ENCODE results near the gene PPT2. TPM values are rescaled to one million over a fixed set of nuclear protein-coding genes. Genes with fewer than 3 reads are reported as not detected.
"Not testable (repeated sequence)": the region's sequence is repeated elsewhere in the genome, so short reads cannot be mapped to it uniquely, and the experiment has no call there.

The PPT2 gene
- total RNA-seq, 2 experiments from 2014 or later = 8.7 to 8.9 TPM

GRCh38 chr6:32183483-32184083, 29.6 kb downstream of the PPT2 start:
- Mint-ChIP-seq H3K9me3 (no peaks in the 10 kb centered on the region), H3K4me1 (ENCODE audit: low read depth) (peaks cover 48% of the 10 kb centered on the region), H3K36me3 (ENCODE audit: low read depth) (peaks cover 81% of the 10 kb centered on the region), H3K27ac (peak overlapping the region; percentile 44), H3K4me3 (no peak overlapping the region), H3K27me3 (no peaks in the 10 kb centered on the region)
- Histone ChIP-seq H3K36me3 (ENCODE audit: insufficient read depth, low read length) (peaks cover 70% of the 10 kb centered on the region), H3K4me1 (ENCODE audit: insufficient read depth, low read length) (peaks cover 68% of the 10 kb centered on the region), H3K27me3 (ENCODE audit: control insufficient read depth in 1 of 2, insufficient read depth in 2 of 2, low read length in 2 of 2) (no peaks in the 10 kb centered on the region), H3K9me3 (ENCODE audit: control insufficient read depth in 1 of 2, insufficient read depth in 1 of 2, low read length in 2 of 2) (no peaks in the 10 kb centered on the region), H3K4me3 (ENCODE audit: low read length) (no peak overlapping the region), H3K27ac (ENCODE audit: low read depth in 1 of 2, low read length in 2 of 2) (peak overlapping the region in 1 of 2 donors; percentile 2)
- ATAC-seq (ENCODE audit: poor library complexity) = no peak
- CTCF ChIA-PET = no interaction called here
- peak in 1 of 14 experiments; percentile 1 for DNase-seq
- POLR2A ChIA-PET = interaction anchor here (8.1 kb wide), 1 partner anchor 9 kb away, joined by 242 read pairs; the partner anchor contains the start of genes GPSM3 and PBX2
- intact Hi-C loops (cut with DNase I, micrococcal nuclease) = no loop called here
- no peak for TF ChIP-seq CTCF (IDR thresholded peaks at IDR 0.05)

GRCh38 chr6:32184084-32184640, 30.2 kb downstream of the PPT2 start, which contains the start of gene AGER:
AGER (minus strand) TSS chr6:32184253; CDS start chr6:32184222, 31 bp downstream.
- H3K9me3 ChIP-seq (ENCODE audit: control insufficient read depth in 1 of 2, insufficient read depth in 1 of 2, low read length in 2 of 2) = no peaks in the 10 kb centered on the region
- Mint-ChIP-seq H3K9me3 (no peaks in the 10 kb centered on the region), H3K27ac (peak within 1 kb of the TSS; percentile 44), H3K36me3 (ENCODE audit: low read depth) (peaks cover 81% of the 10 kb centered on the region), H3K27me3 (no peaks in the 10 kb centered on the region), H3K4me3 (no peak within 1 kb of the TSS), H3K4me1 (ENCODE audit: low read depth) (peaks cover 48% of the 10 kb centered on the region)
- intact Hi-C loops (cut with DNase I, micrococcal nuclease) = no loop called here
- peak within 1 kb of the TSS in 1 of 2 donors; percentile 51 for H3K27ac ChIP-seq (ENCODE audit: low read depth in 1 of 2, low read length in 2 of 2)
- peaks cover 75% of the 10 kb centered on the region for H3K36me3 ChIP-seq (ENCODE audit: insufficient read depth, low read length)
- no peak within 1 kb of the TSS for H3K4me3 ChIP-seq (ENCODE audit: low read length)
- ATAC-seq (ENCODE audit: poor library complexity) = no peak
- no peak for DNase-seq
- no peak for TF ChIP-seq CTCF (IDR thresholded peaks at IDR 0.05)
- CTCF ChIA-PET = no interaction called here
- H3K27me3 ChIP-seq (ENCODE audit: control insufficient read depth in 1 of 2, insufficient read depth in 2 of 2, low read length in 2 of 2) = no peaks in the 10 kb centered on the region
- POLR2A ChIA-PET = no interaction called here
- H3K4me1 ChIP-seq (ENCODE audit: insufficient read depth, low read length) = peaks cover 68% of the 10 kb centered on the region

DNA sequence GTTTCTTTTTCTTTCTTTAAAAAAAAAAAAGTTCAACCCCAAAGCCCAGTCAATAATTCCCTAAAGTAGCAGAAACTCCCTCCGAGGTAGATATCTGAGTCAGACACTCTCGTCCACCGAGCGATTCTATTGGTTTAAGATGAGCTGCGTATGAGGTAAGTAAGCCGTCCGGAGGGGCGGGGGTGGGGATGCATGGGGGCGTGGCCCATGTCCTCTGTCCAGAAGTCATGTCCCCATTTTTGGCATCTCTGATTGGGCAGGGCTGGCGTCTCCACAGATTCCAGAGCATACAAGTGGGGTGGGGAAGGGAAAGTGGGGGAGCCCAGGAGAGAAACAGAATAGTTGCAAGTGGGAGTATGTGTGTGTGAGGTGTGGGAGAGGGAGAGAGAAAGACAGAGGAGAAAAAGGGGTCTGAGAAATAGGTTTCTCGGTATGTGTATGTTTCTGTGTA, 31.8 kb downstream of the PPT2 start:
- Mint-ChIP-seq H3K4me3 (peak overlapping the region; percentile 82), H3K4me1 (ENCODE audit: low read depth) (peaks cover 42% of the 10 kb centered on the region), H3K36me3 (ENCODE audit: low read depth) (peaks cover 81% of the 10 kb centered on the region), H3K27ac (peak overlapping the region; percentile 91)
- H3K9me3 ChIP-seq (ENCODE audit: control insufficient read depth in 1 of 2, insufficient read depth in 1 of 2, low read length in 2 of 2); CTCF ChIA-PET; H3K27me3 Mint-ChIP-seq; H3K4me3 ChIP-seq (ENCODE audit: low read length); H3K9me3 Mint-ChIP-seq; H3K27me3 ChIP-seq (ENCODE audit: control insufficient read depth in 1 of 2, insufficient read depth in 2 of 2, low read length in 2 of 2); intact Hi-C loops (cut with DNase I, micrococcal nuclease): not testable (repeated sequence)
- POLR2A ChIA-PET = interaction anchor here (0.7 to 2.7 kb wide), 2 partner anchors 10 to 1110 kb away, joined by 4 to 11 read pairs; no protein-coding TSS in a partner anchor
- Histone ChIP-seq H3K36me3 (ENCODE audit: insufficient read depth, low read length) (peaks cover 69% of the 10 kb centered on the region), H3K27ac (ENCODE audit: low read depth in 1 of 2, low read length in 2 of 2) (peak overlapping the region; percentile 54 to 69), H3K4me1 (ENCODE audit: insufficient read depth, low read length) (peaks cover 62% of the 10 kb centered on the region)
- peak in 9 of 14 experiments; percentile 26 to 86 (median 50) for DNase-seq
- peak; percentile 54 for ATAC-seq (ENCODE audit: poor library complexity)

- Mint-ChIP-seq H3K27ac (peak overlapping the region; percentile 91), H3K36me3 (ENCODE audit: low read depth) (peaks cover 80% of the 10 kb centered on the region), H3K4me3 (peak overlapping the region; percentile 82), H3K4me1 (ENCODE audit: low read depth) (peaks cover 41% of the 10 kb centered on the region)
- POLR2A ChIA-PET = interaction anchor here (0.7 to 2.7 kb wide), 2 partner anchors 9 to 1109 kb away, joined by 4 to 11 read pairs; no protein-coding TSS in a partner anchor
- Histone ChIP-seq H3K27ac (ENCODE audit: low read depth in 1 of 2, low read length in 2 of 2) (peak overlapping the region; percentile 54 to 69), H3K4me1 (ENCODE audit: insufficient read depth, low read length) (peaks cover 62% of the 10 kb centered on the region), H3K36me3 (ENCODE audit: insufficient read depth, low read length) (peaks cover 68% of the 10 kb centered on the region)
- H3K9me3 Mint-ChIP-seq; H3K27me3 Mint-ChIP-seq; H3K27me3 ChIP-seq (ENCODE audit: control insufficient read depth in 1 of 2, insufficient read depth in 2 of 2, low read length in 2 of 2); DNase-seq; intact Hi-C loops (cut with DNase I, micrococcal nuclease); ATAC-seq (ENCODE audit: poor library complexity); H3K9me3 ChIP-seq (ENCODE audit: control insufficient read depth in 1 of 2, insufficient read depth in 1 of 2, low read length in 2 of 2); H3K4me3 ChIP-seq (ENCODE audit: low read length); CTCF ChIA-PET: not testable (repeated sequence)
These were observed 32.4 kb downstream of the PPT2 start for GRCh38 chr6:32186151-32186840.

All from CD4-positive, alpha-beta T cell (primary cell).